ENCODE measurements around the gene DNAH11.

- TF ChIP-seq CTCF (conservative IDR thresholded peaks at IDR 0.05; ENCODE audit: low read depth, low read length) = no peak
- no peak for TF ChIP-seq EZH2 (IDR thresholded peaks at IDR 0.05; ENCODE audit: borderline replicate concordance, low read depth, low read length, poor library complexity, severe bottlenecking)
These were observed 42.6 kb upstream of the DNAH11 start for GRCh38 chr7:21500117-21500832.
